Cortex of kidney (tissue), 1 donor: ENCODE data around the gene CAMSAP1.
A peak's percentile ranks its signal among the peaks of the same experiment; 100 is the strongest.
"Not testable (repeated sequence)": the region's sequence is repeated elsewhere in the genome, so short reads cannot be mapped to it uniquely, and the experiment has no call there.

ENCODE experiments used
- DNase-seq: peaks from one replicate; lab custom pipeline; 2025; lab: John Stamatoyannopoulos, UW

Gene CAMSAP1

GRCh38 chr9:135907431-135908092, at the start of gene CAMSAP1:
Gene CAMSAP1, minus strand, starts transcription at chr9:135907546. Its CDS starts 387 bp downstream, at chr9:135907159.
- peak; percentile 57 for DNase-seq

GRCh38 chr9:135956802-135957174, 49.4 kb upstream of the CAMSAP1 start:
- no peak for DNase-seq

GRCh38 chr9:135955934-135956801, 48.8 kb upstream of the CAMSAP1 start:
- DNase-seq = no peak

GRCh38 chr9:135952664-135953206, 45.4 kb upstream of the CAMSAP1 start:
- DNase-seq = no peak

GRCh38 chr9:135951889-135952663, 44.7 kb upstream of the CAMSAP1 start:
- DNase-seq = no peak

- not testable (repeated sequence) for DNase-seq
Observed at GRCh38 chr9:135951310-135951709, 44.0 kb upstream of the CAMSAP1 start.

- DNase-seq = not testable (repeated sequence)
Observed at GRCh38 chr9:135950841-135951240, 43.5 kb upstream of the CAMSAP1 start.

- DNase-seq = no peak
Observed at GRCh38 chr9:135950135-135950682, 42.9 kb upstream of the CAMSAP1 start.

GRCh38 chr9:135949501-135950134, 42.3 kb upstream of the CAMSAP1 start:
- DNase-seq = no peak

GRCh38 chr9:135948968-135949367, 41.6 kb upstream of the CAMSAP1 start:
- DNase-seq = no peak

GRCh38 chr9:135948446-135948845, 41.1 kb upstream of the CAMSAP1 start:
- DNase-seq = no peak

- DNase-seq = no peak
Observed at GRCh38 chr9:135947582-135947981, 40.2 kb upstream of the CAMSAP1 start.

- not testable (repeated sequence) for DNase-seq
Observed at GRCh38 chr9:135947105-135947504, 39.8 kb upstream of the CAMSAP1 start.

- no peak for DNase-seq
Observed at GRCh38 chr9:135946392-135946994, 39.1 kb upstream of the CAMSAP1 start.

GRCh38 chr9:135945969-135946368, 38.6 kb upstream of the CAMSAP1 start:
- DNase-seq = no peak

- no peak for DNase-seq
Observed at GRCh38 chr9:135944444-135945252, 37.3 kb upstream of the CAMSAP1 start.

- not testable (repeated sequence) for DNase-seq
Observed at GRCh38 chr9:135943604-135944003, 36.3 kb upstream of the CAMSAP1 start.

- DNase-seq = no peak
Observed at GRCh38 chr9:135941288-135941995, 34.1 kb upstream of the CAMSAP1 start.
